Pancreas (tissue), 10 donors: ENCODE data around the gene TANGO2. TPM values are rescaled to one million over a fixed set of nuclear protein-coding genes. Genes with fewer than 3 reads are reported as not detected.

Source experiments
- ATAC-seq, 4 donors: fragments of 200-7000 bp; cut with Tn5 transposase; one replicate each; pipeline versions ENCODE4 v1.8.0 to v1.9.1; 2020; ENCODE audit warnings: mild to moderate bottlenecking in 4 of 4, moderate library complexity in 4 of 4
- DNase-seq, 6 donors: peaks; one replicate each; pipeline ENCODE4 v3.0.0-alpha.2; 2020
- FAIRE-seq: peaks from 2 replicates; lab custom pipeline; 2012; peaks lifted over from hg19 to GRCh38; lab: Jason Lieb, UNC
- H3K27ac ChIP-seq, 4 donors: fragments of 200-600 bp; sonication (generic); 1 replicate in 3 of 4; 2 replicates in 1 of 4; pipeline versions ENCODE4 v1.5.0 to v1.8.0; 2020
- H3K27me3 ChIP-seq, 4 donors: fragments of 200-600 bp; one replicate each; pipeline ENCODE4 v1.8.0; 2021
- H3K36me3 ChIP-seq, 3 donors: fragments of 200-600 bp; sonication (generic) in 1 of 3; one replicate each; pipeline versions ENCODE4 v1.5.0 to v1.8.0; 2020 to 2021
- H3K4me1 ChIP-seq, 3 donors: fragments of 200-600 bp; one replicate each; pipeline ENCODE4 v1.8.0; 2021
- H3K4me3 ChIP-seq, 4 donors: fragments of 200-600 bp; sonication (generic) in 2 of 4; one replicate each; pipeline versions ENCODE4 v1.5.0 to v1.8.0; 2020 to 2021
- H3K9me3 ChIP-seq, 4 donors: fragments of 200-600 bp; one replicate each; pipeline ENCODE4 v1.8.0; 2021
- CTCF ChIP-seq, 4 donors: fragments of 200-600 bp; sonication (generic) in 3 of 4; IDR thresholded peaks; one replicate each; pipeline versions ENCODE4 v1.5.0 to v1.8.0; 2021; ENCODE audit warnings: antibody characterized with exemption in 4 of 4
- WGBS, 2 donors: extraction: QIAGEN DNeasy Blood & Tissue Kit; methylation state at CpG; one replicate each; pipeline ENCODE4 v1.1.7; 2013; 5-methylcytosine and 5-hydroxymethylcytosine counted together
- intact Hi-C, 3 donors: fragments of 100-400 bp; cut with DNase I; formaldehyde crosslinking; loops; one replicate each; pipeline versions ENCODE4 v1.11.1 to v1.14.2; 2022
- polyA plus RNA-seq, 2 donors: library from polyadenylated mRNA; stranded (reverse); fragments of 200-250 nt; gene quantifications; one replicate each; pipeline ENCODE4 v1.2.3, GENCODE V29; 2013
- total RNA-seq, 6 donors: library from RNA; stranded (reverse); fragmentation: NEBNext Ultra II Directional in 4 of 6; extraction: Animal tissue kit (Norgen Biotek cat#: 25700) in 4 of 6; gene quantifications; one replicate each; pipeline versions ENCODE4 v1.2.1 to v1.2.4, GENCODE V29; 2021 to 2023
- donor health status: healthy with polysubstance abuse.
- donor health status: DM: no; HTN: no; CAD: no; lungs with moderate emphysema.
- donor health status: DM: no; HTN: no; CAD: no.
- donor health status: control.
- donor health status: control.
- donor health status: Bipolar disorder and iron deficiency.
- donor health status: DM: yes; HTN: yes; CAD: no.
- donor health status: DM: no; HTN: no; CAD: no.
- donor health status: DM: no; HTN: no; CAD: no.
- donor health status: DM: yes; HTN: yes; CAD: no.

The TANGO2 gene
- total and polyA plus RNA-seq, 8 donors = 4.0 to 20.4 (median 11.5) TPM

- DNase-seq (peak in 2 of 6 donors; percentile 14 to 67), FAIRE-seq (no peak), ATAC-seq (no peak)
- Histone ChIP-seq H3K4me1 (peaks cover 9 to 15% (median 13%) of the 10 kb centered on the region in 3 donors), H3K27ac (no peak overlapping the region), H3K9me3 (no peaks in the 10 kb centered on the region), H3K27me3 (no peaks in the 10 kb centered on the region), H3K36me3 (no peaks in the 10 kb centered on the region), H3K4me3 (no peak overlapping the region)
- TF ChIP-seq CTCF (IDR thresholded peaks at IDR 0.05) = no peak
- WGBS, 2 donors = 89 to 96% methylated on average over 15 to 16 of the region's 16 CpGs
- intact Hi-C loops = no loop called here
Observed at GRCh38 chr22:20031732-20032406, 11.0 kb downstream of the TANGO2 start.

DNA sequence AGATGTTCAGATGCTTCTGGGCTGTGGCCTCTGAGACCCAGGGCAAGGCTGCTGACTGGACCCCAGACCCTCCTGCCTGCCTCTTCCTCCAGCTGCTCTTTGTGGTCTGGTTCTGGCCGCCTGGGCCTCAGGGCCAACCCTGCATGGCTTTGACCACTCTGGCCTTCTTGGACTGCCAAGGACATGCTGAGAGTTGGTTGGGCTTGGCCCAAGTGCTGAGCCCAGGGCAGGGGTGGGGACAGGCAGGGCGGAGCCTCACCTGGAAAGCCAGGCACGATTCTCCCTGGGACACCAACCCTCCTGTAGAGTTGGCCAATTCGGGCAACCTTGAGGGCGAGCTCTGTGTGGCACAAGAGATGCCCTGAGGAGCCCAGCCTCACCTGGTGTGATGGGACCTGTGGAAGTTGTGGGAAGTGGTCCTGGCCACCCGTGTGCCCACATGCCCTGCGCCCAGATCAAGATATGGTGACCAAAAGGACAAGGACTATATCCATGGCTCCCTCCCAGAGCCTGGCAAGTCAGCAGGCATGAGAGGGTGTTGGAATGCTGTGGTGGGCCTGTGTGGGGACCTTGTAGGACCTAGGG is 11.6 kb downstream of the TANGO2 start:
- intact Hi-C loops = no loop called here
- WGBS, 2 donors = 54 to 62% methylated on average over 7 of the region's 7 CpGs
- Histone ChIP-seq H3K9me3 (no peaks in the 10 kb centered on the region), H3K27me3 (no peaks in the 10 kb centered on the region), H3K27ac (peak overlapping the region in 1 of 4 donors; percentile 46), H3K4me3 (no peak overlapping the region), H3K4me1 (peaks cover 9 to 15% (median 13%) of the 10 kb centered on the region in 3 donors), H3K36me3 (no peaks in the 10 kb centered on the region)
- ATAC-seq = peak; percentile 26 to 75 (median 58)
- FAIRE-seq = no peak
- peak in 5 of 6 donors; percentile 28 to 72 (median 60) for DNase-seq
- no peak for TF ChIP-seq CTCF (IDR thresholded peaks at IDR 0.05)

DNA sequence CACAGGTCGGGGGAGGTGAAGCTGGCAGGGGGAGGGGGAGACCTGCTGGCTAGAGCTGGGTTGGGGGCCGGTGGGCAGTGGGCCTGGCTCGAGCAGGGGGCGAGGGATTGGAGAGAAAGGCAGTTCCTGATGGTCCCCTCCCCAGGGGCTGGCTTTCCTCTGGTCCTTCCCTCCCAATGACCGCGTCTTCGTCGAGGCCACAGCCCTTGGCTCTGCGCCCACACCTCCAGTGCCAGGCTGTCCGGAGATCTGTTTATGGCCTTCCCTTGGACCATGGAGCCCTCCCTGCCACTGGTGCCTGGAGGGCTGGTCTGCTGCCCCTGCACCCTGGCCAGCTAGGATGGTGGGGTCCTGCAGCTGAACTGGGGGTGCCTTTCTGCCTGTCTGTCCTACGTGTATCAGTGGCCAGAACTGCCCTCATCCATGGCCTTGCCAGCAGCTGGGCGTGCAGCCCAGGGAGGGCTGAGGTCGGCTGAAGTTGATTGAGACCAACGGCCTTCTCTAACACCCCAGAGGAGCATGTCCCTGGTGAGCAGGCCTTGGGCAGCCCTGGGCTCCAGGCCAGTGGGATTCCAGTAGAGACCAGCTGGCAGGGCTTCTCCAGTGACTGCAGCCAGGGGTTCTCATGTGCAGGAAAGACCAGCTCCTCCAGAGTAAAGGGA is 12.3 kb downstream of the TANGO2 start:
- FAIRE-seq (no peak), DNase-seq (peak; percentile 53 to 87 (median 68)), ATAC-seq (peak; percentile 71 to 86 (median 78))
- no peaks in the 10 kb centered on the region for H3K9me3 ChIP-seq
- H3K4me1 ChIP-seq = peaks cover 9 to 15% (median 13%) of the 10 kb centered on the region in 3 donors
- 32 to 37% methylated on average over 14 of the region's 14 CpGs for WGBS, 2 donors
- no peaks in the 10 kb centered on the region for H3K36me3 ChIP-seq
- no peak for TF ChIP-seq CTCF (IDR thresholded peaks at IDR 0.05)
- intact Hi-C loops = no loop called here
- peak overlapping the region in 2 of 4 donors; percentile 29 to 46 for H3K27ac ChIP-seq
- no peaks in the 10 kb centered on the region for H3K27me3 ChIP-seq
- H3K4me3 ChIP-seq = no peak overlapping the region

DNA sequence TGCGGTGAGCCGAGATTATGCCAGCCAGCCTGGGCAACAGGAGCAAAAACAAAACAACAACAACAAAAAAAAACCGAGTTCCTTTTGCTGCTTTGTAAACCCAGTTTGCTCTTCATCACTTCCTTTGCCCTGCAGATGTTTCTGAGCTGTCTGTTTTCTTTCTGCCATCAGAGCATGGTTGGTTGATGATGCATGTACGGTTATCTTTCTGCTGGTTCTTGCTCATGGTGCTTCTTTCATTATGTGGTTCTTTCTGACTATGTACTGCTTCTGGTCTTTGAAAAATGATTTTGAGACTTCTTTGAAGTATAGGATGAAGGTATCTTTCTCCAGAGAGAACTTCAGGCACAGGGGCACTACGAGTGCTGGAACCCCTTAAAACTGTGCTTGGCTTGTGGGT is 13.2 kb downstream of the TANGO2 start:
- ATAC-seq (no peak), FAIRE-seq (no peak), DNase-seq (no peak)
- H3K36me3 ChIP-seq = no peaks in the 10 kb centered on the region
- no peak overlapping the region for H3K27ac ChIP-seq
- no peaks in the 10 kb centered on the region for H3K27me3 ChIP-seq
- TF ChIP-seq CTCF (IDR thresholded peaks at IDR 0.05) = no peak
- peaks cover 9 to 15% (median 13%) of the 10 kb centered on the region in 3 donors for H3K4me1 ChIP-seq
- intact Hi-C loops = no loop called here
- H3K4me3 ChIP-seq = no peak overlapping the region
- H3K9me3 ChIP-seq = no peaks in the 10 kb centered on the region
- WGBS, 2 donors = 74 to 88% methylated on average over 5 of the region's 5 CpGs
